ENCODE results near the gene MMP13.
"Not testable (repeated sequence)": the region's sequence is repeated elsewhere in the genome, so short reads cannot be mapped to it uniquely, and the experiment has no call there.

Gene MMP13

GRCh38 chr11:102955624-102956023 is at the start of gene MMP13:
MMP13 (minus strand) TSS chr11:102955732; CDS start chr11:102955705, 27 bp downstream.
- no peak for DNase-seq (ENCODE audit: low read depth)

DNA sequence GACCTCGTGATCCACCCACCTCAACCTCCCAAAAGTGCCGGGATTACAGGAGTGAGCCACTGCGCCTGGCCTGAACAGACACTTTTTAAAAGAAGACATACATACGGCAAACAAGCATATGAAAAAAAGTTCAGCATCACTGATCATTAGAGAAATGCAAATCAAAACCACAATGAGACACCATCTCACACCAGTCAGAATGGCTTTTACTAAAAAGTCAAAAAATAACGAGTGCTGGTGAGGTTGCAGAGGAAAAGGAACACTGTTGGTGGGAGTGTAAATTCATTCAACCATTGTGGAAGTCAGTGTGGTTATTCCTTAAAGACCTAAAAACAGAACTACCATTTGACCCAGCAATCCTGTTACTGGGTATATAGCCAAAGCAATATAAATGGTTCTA is 48.7 kb upstream of the MMP13 start:
- not testable (repeated sequence) for DNase-seq (ENCODE audit: low read depth)

GRCh38 chr11:102994105-102994504 is 38.6 kb upstream of the MMP13 start:
- DNase-seq (ENCODE audit: low read depth): no peak

DNA sequence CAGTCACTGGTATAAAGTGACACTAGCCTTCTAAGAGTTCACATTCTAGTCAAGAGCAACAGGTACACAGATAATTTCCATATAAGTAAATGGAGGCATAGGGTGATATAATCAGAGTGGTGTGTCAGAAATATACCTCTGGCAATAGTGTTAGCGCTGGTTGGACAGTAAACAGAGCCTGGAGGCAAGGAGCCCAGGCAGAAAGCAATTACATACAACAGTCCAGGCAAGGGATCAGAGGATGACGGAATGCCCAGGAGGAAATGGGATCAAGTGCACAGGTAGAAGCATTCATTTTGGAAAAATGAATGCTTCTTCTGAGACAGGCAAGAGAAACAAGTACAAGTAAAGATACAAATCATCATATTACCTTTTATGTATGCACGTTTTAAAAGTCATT is 36.2 kb upstream of the MMP13 start:
- DNase-seq (ENCODE audit: low read depth): no peak

- DNase-seq (ENCODE audit: low read depth): no peak
Measured at GRCh38 chr11:102990145-102990544, 34.6 kb upstream of the MMP13 start.

GRCh38 chr11:102989379-102990047 is 34.0 kb upstream of the MMP13 start:
- DNase-seq (ENCODE audit: low read depth): no peak

DNA sequence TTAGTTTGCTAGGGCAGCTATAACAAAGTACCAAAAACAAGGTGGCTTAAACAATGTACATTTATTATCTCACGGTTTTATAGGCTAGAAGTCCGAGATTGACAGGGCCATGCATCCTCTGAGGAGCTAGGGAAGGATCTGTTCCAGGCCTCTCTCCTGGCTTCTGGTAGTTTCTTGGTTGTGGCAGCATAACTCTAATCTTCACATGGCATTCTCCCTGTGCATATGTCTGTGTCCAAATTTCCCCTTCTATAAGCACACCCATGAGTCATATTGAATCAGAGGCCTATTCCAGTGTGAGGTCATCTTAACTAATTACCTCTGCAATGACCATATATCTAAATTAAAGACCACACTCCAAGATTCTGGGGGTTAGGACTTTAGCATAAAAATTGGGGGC is 31.3 kb upstream of the MMP13 start:
- no peak for DNase-seq (ENCODE audit: low read depth)

GRCh38 chr11:102985850-102986249 is 30.3 kb upstream of the MMP13 start:
- DNase-seq (ENCODE audit: low read depth): no peak

- DNase-seq (ENCODE audit: low read depth): no peak
Measured at GRCh38 chr11:102983486-102983885, 28.0 kb upstream of the MMP13 start.

DNA sequence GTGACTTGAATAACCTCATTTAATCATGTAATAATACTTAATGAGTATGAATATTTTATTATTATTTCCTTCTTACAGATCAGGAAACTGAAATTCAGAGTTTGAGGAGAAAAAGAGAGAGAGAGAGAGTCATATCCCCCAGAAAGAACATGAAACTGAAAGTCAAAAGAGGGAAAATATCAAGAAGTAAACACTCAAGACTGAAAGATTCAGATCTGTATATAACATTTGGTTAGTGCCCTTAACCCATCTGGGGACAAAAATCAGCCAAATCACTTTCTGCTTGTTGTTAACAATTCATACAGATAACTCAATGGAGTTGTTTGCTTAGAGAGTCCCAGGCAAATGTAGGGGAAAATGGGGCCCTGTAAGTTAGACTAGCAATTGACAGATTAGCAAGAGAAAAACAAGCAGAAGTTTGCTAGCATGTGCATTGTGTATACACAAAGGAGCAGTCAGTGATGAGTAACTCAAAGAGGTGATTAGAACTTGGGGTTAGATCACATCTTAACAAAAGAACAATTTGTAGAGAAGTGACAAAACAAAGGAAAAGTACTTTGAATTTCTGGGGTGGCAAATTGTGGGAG is 25.9 kb upstream of the MMP13 start:
- DNase-seq (ENCODE audit: low read depth): no peak

DNA sequence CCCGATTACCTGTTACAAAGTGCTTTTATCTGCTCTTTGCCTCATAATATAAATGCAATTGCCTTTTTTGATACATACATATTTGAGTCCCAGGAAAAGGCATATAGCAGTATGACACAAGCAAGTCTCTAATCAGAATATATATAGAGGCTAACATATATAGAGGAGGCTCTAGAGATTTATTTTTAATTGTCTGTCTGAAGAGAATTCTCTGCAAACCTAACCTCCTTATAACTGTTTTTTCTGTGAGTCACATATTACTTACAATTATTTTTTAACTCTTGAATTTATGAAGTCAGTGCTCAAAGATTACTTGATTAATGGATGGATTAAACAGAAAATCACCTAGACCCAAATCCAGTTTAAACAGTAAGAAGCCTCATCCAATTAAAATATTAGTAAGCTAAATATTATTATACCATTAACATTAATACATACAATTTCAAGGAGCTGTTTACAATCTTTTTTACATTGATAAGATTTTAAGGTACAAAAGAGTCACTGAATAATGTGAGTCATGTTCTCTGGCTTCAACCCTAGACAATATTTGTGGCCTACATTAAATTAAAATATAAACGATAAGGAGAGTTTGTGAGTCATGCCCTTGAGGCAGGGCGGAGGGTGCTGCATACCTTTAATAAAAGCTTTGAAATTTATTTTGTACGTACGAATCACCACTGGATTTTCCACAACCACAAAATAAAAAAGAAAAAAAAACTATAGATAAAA is 19.2 kb upstream of the MMP13 start:
- DNase-seq (ENCODE audit: low read depth): peak; percentile 26

DNA sequence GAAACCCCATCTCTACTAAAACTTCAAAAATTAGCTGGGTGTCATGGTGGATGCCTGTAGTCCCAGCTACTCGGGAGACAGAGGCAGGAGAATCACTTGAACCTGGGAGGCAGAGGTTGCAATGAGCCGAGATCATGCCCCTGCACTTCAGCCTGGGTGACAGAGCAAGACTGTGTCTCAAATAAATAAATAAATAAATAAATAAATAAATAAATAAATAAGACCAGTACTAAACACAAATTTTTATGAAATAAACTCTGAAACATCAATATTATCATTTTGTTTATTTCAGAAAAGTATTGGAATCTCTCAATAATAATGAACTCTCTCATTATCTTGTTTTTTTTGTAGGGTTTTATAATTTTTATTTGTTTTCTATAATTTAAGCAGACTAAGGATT is 18.2 kb upstream of the MMP13 start:
- not testable (repeated sequence) for DNase-seq (ENCODE audit: low read depth)

DNA sequence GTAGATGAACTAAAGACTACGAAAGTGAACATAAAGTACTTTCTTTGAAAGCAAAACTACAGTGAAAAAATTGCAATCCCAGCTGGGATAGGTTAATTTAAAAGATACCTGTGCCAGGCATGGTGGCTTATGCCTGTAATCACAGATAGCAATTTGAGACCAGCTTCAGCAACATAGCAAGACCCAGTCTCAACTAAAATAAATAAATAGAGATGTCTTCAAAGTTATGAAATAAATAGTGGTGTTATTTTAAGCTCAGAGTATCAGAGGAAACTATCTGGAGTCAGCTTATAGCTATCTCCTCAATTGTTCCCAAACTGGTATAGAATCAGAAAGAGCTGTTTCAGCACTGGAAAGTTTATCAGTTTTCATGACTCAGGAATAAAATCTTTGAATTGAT is 17.3 kb upstream of the MMP13 start:
- no peak for DNase-seq (ENCODE audit: low read depth)

GRCh38 chr11:102971766-102972165 is 16.2 kb upstream of the MMP13 start:
- DNase-seq (ENCODE audit: low read depth): no peak

GRCh38 chr11:102967497-102967896 is 12.0 kb upstream of the MMP13 start:
- no peak for DNase-seq (ENCODE audit: low read depth)

DNA sequence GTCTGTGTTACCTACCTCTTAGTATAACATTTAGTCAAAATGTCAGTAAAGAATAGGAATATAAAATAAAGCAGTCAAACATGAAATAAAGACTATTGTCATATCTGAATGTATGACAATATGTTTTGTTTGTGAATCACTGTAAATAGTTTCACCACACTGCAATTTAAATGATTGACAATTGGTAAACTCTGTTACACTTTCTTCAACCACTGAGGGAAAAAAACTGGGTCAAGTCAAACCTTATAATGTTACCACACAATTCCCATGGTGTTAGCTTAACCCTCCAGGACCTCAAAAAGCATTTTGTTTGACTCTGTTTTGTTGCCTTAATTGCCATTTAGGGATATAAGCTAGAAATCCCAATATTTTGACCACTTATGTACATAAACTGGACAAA is 10.5 kb upstream of the MMP13 start:
- DNase-seq (ENCODE audit: low read depth): no peak

DNA sequence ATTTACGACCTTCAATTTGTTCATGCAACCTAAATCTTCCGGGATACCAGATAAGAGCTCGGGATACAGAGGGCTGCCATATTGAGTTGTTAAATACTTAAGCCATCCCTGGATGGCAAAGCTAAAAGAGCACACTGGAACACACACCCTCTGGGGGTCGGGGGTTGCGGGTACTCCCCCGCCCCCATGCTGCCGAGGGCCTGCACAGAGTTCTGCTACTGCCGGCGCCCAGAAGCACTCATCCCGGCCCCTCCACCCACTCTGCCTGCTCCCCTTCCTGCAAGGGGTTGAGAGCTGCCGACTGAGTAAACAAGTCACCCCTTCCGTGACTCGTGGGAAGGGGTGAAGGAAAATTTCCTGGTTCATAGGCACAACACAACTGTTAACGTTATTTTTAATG is 9.3 kb upstream of the MMP13 start:
- DNase-seq (ENCODE audit: low read depth): no peak

- DNase-seq (ENCODE audit: low read depth): no peak
Measured at GRCh38 chr11:102957953-102958352, 2.4 kb upstream of the MMP13 start.

GRCh38 chr11:102950622-102951081 is 4.9 kb downstream of the MMP13 start:
- DNase-seq (ENCODE audit: low read depth): no peak

DNA sequence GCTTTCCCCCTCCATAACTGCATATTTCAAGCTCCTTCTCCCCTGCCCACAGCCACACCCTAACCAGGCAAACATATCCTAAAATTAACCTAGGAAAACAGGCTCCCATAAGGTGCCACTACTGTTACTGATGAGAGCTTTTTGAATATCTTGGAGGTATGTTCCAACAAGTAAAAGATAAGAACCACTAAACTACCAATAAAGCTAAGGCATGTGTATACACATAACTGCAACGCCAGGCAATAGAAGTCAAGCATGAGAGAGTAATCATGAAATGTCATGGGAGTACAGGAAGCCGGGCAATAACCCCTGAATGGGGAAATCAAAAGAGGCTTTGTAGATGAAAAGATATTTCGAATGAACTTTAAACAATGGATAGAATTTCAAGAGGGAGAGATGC is 9.3 kb downstream of the MMP13 start:
- DNase-seq (ENCODE audit: low read depth): no peak

- peak; percentile 34 for DNase-seq (ENCODE audit: low read depth)
Measured at GRCh38 chr11:102940714-102941588, 14.6 kb downstream of the MMP13 start.

DNA sequence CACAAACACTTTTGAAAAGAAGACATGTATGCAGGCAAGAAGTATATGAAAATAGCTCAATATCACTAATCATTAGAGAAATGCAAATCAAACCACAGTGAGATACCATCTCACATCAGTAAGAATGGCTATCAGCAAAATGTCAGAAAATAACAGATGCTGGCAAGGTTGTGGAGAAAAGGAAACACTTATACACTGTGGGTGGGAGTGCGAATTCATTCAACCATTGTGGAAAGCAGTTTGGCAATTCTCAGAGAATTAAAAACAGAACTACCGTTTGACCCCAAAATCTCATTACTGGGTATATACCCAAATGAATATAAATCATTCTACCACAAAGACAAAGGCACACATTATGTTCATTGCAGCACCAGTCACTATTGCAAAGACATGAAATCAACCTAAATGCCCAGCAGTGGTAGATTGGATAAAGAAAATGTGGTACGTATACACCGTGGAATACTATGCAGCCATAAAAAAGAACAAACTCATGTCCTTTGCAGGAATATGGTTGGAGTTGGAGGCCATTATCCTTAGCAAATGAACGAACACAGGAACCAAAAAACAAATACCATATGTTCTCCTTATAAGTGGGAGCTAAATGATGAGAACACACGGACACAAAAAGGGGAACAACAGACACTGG is 18.5 kb downstream of the MMP13 start:
- no peak for DNase-seq (ENCODE audit: low read depth)

All from HS-27A (cell line).